Left ventricle myocardium inferior (tissue), 1 donor: Measurements from ENCODE around the gene WDR33. TPM values are rescaled to one million over a fixed set of nuclear protein-coding genes. Genes with fewer than 3 reads are reported as not detected.

Experiments used
- DNase-seq: peaks from one replicate; pipeline ENCODE4 v3.0.0-alpha.2; 2020
- H3K27ac ChIP-seq: fragments of 200-600 bp; replicated peaks from 2 replicates; pipeline ENCODE4 v1.8.0; 2021
- H3K27me3 ChIP-seq: fragments of 200-600 bp; 2 replicates; pipeline ENCODE4 v1.8.0; 2021; ENCODE audit warnings: low read depth
- H3K36me3 ChIP-seq: fragments of 200-600 bp; 2 replicates; pipeline ENCODE4 v1.8.0; 2021
- H3K4me1 ChIP-seq: fragments of 200-600 bp; 2 replicates; pipeline ENCODE4 v1.8.0; 2021
- H3K4me3 ChIP-seq: fragments of 200-600 bp; 2 replicates; pipeline ENCODE4 v1.8.0; 2021; ENCODE audit warnings: mild to moderate bottlenecking, moderate library complexity
- H3K9me3 ChIP-seq: fragments of 200-600 bp; replicated peaks from 2 replicates; pipeline ENCODE4 v1.8.0; 2021
- intact Hi-C: fragments of 100-400 bp; cut with micrococcal nuclease; formaldehyde crosslinking; loops from one replicate; pipeline ENCODE4 v1.11.0; 2022
- total RNA-seq: library from RNA; stranded (reverse); fragmentation: NEBNext Ultra II Directional; extraction: Animal tissue kit (Norgen Biotek cat#: 25700); gene quantifications from one replicate; pipeline ENCODE4 v1.2.1, GENCODE V29; 2021
- TF ChIP-seq, protein P1 (sequence below): fragments of 200-600 bp; IDR thresholded peaks from 2 replicates; pipeline ENCODE4 v1.8.0; 2021; ENCODE audit warnings: antibody characterized with exemption, mild to moderate bottlenecking, borderline replicate concordance
- donor health status: DM: no; HTN: yes; CAD: no; lungs with severe emphysema.

Gene WDR33
- total RNA-seq, 1 donor from 2014 or later = 38.9 TPM

DNA sequence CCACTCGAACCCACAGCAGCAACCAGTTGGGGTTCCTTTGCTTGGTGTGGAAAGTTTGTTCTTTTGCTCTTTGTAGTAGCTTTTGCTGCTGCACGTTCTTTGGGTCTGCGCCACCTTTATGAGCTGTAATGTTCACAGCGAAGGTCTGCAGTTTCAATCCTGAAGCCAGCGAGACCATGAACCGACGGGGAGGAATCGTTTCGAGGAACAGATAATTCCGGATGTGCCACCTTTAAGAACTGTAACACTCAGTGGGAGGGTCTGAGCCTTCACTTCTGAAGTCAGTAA, 150.7 kb downstream of the WDR33 start:
- Histone ChIP-seq H3K4me3 (peak overlapping the region; percentile 28), H3K27ac (peak overlapping the region; percentile 99), H3K4me1 (peaks cover 97% of the 10 kb centered on the region), H3K9me3 (no peaks in the 10 kb centered on the region), H3K36me3 (peaks cover 38% of the 10 kb centered on the region), H3K27me3 (peaks cover 7% of the 10 kb centered on the region)
- TF ChIP-seq, protein P1, sequence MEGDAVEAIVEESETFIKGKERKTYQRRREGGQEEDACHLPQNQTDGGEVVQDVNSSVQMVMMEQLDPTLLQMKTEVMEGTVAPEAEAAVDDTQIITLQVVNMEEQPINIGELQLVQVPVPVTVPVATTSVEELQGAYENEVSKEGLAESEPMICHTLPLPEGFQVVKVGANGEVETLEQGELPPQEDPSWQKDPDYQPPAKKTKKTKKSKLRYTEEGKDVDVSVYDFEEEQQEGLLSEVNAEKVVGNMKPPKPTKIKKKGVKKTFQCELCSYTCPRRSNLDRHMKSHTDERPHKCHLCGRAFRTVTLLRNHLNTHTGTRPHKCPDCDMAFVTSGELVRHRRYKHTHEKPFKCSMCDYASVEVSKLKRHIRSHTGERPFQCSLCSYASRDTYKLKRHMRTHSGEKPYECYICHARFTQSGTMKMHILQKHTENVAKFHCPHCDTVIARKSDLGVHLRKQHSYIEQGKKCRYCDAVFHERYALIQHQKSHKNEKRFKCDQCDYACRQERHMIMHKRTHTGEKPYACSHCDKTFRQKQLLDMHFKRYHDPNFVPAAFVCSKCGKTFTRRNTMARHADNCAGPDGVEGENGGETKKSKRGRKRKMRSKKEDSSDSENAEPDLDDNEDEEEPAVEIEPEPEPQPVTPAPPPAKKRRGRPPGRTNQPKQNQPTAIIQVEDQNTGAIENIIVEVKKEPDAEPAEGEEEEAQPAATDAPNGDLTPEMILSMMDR = no peak
- intact Hi-C loops = no loop called here
- no peak for DNase-seq

DNA sequence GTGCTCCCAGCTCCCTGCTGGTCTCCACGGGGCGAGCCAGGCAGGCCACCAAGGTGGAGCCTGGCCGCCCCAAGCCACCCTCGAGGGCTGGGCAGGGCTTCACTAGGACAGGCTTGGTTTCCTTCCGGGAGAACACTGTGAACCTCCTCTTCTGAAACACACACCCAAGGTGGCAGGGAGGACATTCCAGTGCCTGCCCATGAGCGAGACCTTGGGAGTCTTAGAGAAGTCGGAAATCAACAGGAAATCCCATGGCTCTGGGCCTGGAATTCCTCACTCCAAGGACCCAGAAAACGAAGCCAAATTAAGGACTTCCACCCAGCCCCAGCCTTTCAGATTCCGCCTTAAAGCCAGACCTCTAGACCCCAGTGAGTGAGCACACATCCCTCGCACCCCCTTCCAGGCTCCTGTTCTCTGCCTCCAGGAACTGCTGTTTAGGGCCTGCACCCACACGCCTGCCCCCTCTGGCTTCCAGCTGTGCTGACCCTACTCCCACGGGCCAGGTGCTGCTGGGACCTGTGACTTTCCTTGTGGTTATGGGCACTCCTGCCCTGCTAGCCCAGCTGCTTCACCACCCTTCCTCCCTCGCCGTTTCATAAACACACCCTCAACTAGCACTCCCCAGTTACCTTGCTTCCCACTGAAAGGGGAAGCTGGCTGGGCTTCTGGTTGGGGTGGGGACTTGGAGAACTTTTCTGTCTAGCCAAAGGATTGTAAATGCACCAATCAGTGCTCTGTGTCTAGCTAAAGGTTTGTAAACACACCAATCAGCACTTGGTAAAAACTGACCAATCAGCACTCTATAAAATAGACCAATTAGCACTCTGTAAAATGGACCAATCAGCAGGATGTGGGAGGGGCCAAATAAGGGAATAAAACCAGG, 151.3 kb downstream of the WDR33 start:
- H3K9me3 ChIP-seq = no peaks in the 10 kb centered on the region
- peak; percentile 61 for DNase-seq
- H3K4me3 ChIP-seq = peak overlapping the region; percentile 48
- H3K27me3 ChIP-seq = peaks cover 7% of the 10 kb centered on the region
- intact Hi-C loops = no loop called here
- H3K27ac ChIP-seq = peak overlapping the region; percentile 99
- peaks cover 97% of the 10 kb centered on the region for H3K4me1 ChIP-seq
- TF ChIP-seq, protein P1 = no peak
- H3K36me3 ChIP-seq = peaks cover 44% of the 10 kb centered on the region

DNA sequence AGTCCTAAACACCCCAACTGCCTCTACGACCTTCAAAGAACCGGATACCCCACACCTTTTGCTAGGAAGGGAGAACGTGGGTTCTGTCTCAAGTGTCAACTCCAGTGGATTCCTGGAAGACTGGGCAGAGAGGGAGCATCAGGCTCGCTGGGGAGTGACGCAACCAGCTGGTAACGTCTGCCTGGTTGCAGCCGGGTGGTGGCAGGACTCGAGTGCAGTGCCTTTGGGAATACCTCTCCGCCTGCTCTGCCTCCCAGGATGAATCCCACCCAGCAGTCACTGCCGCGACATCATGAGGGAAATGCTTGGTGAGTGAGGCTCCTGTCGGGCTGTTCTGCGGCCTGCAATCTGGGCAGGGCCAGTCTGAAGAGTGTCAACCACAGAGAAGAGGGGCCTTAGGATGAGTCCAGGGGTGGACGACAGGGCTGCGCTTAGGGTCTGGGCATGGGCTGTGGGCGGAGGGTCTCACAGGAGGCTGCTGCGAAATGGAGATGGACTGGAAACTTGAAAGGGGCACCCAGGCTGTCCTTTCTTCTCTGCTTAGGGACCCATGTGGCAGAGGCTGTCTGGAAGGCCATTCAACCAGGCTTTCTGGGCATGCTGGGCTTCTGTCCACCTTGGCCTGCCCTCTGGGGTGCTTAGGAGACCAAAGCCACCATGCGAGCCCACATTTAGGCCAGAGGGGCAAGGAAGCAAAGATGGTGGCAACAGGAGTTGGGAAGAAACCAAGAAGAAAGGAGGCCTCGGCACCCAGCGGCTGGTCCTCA, 152.1 kb downstream of the WDR33 start:
- Histone ChIP-seq H3K4me3 (peak overlapping the region; percentile 48), H3K4me1 (peaks cover 99% of the 10 kb centered on the region), H3K27me3 (peaks cover 3% of the 10 kb centered on the region), H3K9me3 (no peaks in the 10 kb centered on the region), H3K27ac (peak overlapping the region; percentile 99), H3K36me3 (peaks cover 52% of the 10 kb centered on the region)
- intact Hi-C loops = no loop called here
- TF ChIP-seq, protein P1 = no peak
- peak; percentile 21 for DNase-seq

DNA sequence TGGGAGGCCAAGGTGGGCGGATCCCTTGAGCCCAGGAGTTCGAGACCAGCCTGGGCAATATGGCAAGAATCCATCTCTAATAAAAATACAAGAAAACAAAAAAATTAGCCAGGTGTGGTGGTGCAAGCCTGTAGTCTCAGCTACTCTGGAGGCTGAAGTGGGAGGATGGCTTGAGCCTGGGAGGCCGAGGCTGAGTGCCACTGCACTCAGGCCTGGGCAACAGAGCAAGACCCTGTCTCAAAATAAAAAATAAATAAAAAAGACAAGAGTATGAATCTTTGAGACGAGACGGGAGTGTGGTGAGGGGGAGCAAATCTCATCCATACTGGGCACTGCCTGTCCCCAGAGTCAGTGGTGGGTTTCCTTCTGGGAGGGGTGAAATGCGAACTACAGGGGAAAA, 152.8 kb downstream of the WDR33 start:
- Histone ChIP-seq H3K4me1 (peaks cover 99% of the 10 kb centered on the region), H3K9me3 (no peaks in the 10 kb centered on the region), H3K27ac (peak overlapping the region; percentile 99), H3K36me3 (peaks cover 59% of the 10 kb centered on the region), H3K27me3 (no peaks in the 10 kb centered on the region), H3K4me3 (peak overlapping the region; percentile 48)
- DNase-seq = no peak
- intact Hi-C loops = no loop called here
- TF ChIP-seq, protein P1 = no peak

DNA sequence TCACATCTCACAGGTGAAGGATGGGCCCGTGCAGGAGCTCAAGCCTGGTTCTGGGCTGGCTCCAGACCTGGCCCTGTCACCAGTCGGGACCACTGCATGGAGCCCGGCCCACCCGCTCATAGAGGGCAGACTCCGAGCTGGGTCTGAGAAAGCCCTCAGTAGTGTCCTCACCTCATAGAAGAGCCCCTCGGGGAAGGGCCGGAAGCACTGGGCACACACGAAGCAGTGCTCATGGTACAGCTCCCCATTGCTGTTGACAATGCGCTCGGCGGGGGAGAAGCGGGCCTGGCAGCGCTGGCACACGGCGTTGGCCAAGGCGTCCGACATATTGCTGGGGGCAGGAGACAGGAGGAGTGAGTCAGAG, 153.8 kb downstream of the WDR33 start:
- DNase-seq = peak; percentile 12
- H3K27ac ChIP-seq = peak overlapping the region; percentile 99

More for the DNA sequence above, 153.8 kb downstream of the WDR33 start:
- Histone ChIP-seq H3K9me3 (no peaks in the 10 kb centered on the region), H3K4me3 (peak overlapping the region; percentile 36), H3K36me3 (peaks cover 60% of the 10 kb centered on the region), H3K4me1 (peaks cover 100% of the 10 kb centered on the region), H3K27me3 (no peaks in the 10 kb centered on the region)
- TF ChIP-seq, protein P1 = no peak
- intact Hi-C loops = no loop called here
